Measurements from ENCODE around the gene TMEM232.

The TMEM232 gene

GRCh38 chr5:110377943-110378342 lies 348.5 kb downstream of the TMEM232 start:
- no peak for DNase-seq

GRCh38 chr5:110377361-110377760 lies 349.1 kb downstream of the TMEM232 start:
- no peak for DNase-seq

- no peak for DNase-seq
These were observed 350.1 kb downstream of the TMEM232 start for GRCh38 chr5:110376281-110376951.

GRCh38 chr5:110371725-110372041 lies 354.8 kb downstream of the TMEM232 start:
- no peak for DNase-seq

GRCh38 chr5:110371011-110371724 lies 355.3 kb downstream of the TMEM232 start:
- DNase-seq = no peak
